Left lung (tissue), 10 donors: Measurements from ENCODE around the gene DYNC1H1. TPM values are rescaled to one million over a fixed set of nuclear protein-coding genes. Genes with fewer than 3 reads are reported as not detected.

Experiments used
- ATAC-seq: fragments of 200-7000 bp; cut with Tn5 transposase; one replicate; pipeline ENCODE4 v1.9.1; 2020; ENCODE audit warnings: moderate library complexity
- DNase-seq, 4 donors: peaks; one replicate each; pipeline ENCODE4 v3.0.0-alpha.2; 2013 to 2020
- H3K27ac ChIP-seq, 2 donors: fragments of 200-600 bp; sonication (generic) in 1 of 2; one replicate each; pipeline versions ENCODE4 v1.5.0 to v1.8.0; 2020 to 2021
- H3K27me3 ChIP-seq, 2 donors: fragments of 200-600 bp; sonication (generic) in 1 of 2; one replicate each; pipeline versions ENCODE4 v1.5.0 to v1.8.0; 2020 to 2021
- H3K36me3 ChIP-seq, 2 donors: fragments of 200-600 bp; sonication (generic) in 1 of 2; one replicate each; pipeline versions ENCODE4 v1.5.0 to v1.8.0; 2020 to 2021
- H3K4me1 ChIP-seq, 2 donors: fragments of 200-600 bp; one replicate each; pipeline ENCODE4 v1.8.0; 2021
- H3K4me3 ChIP-seq, 2 donors: fragments of 200-600 bp; sonication (generic) in 1 of 2; one replicate each; pipeline versions ENCODE4 v1.5.0 to v1.8.0; 2020 to 2021; ENCODE audit warnings: mild to moderate bottlenecking in 1 of 2
- H3K9me3 ChIP-seq, 2 donors: fragments of 200-600 bp; sonication (generic) in 1 of 2; one replicate each; pipeline versions ENCODE4 v1.5.0 to v1.8.0; 2020 to 2021
- intact Hi-C, 2 donors: fragments of 100-400 bp; cut with DNase I; formaldehyde crosslinking; loops; one replicate each; pipeline versions ENCODE4 v1.11.2 to v1.14.2; 2022
- polyA plus RNA-seq, 6 donors: library from polyadenylated mRNA; unstranded; fragments of 120-200 nt; gene quantifications; one replicate each; pipeline ENCODE4 v1.2.1, GENCODE V29; 2013; ENCODE audit not compliant: insufficient read length in 6 of 6
- total RNA-seq, 2 donors: library from RNA; stranded (reverse); fragmentation: NEBNext Ultra II Directional; extraction: Animal tissue kit (Norgen Biotek cat#: 25700); gene quantifications; one replicate each; pipeline ENCODE4 v1.2.1, GENCODE V29; 2021
- TF ChIP-seq, protein P1 (sequence below), 2 donors: fragments of 200-600 bp; sonication (generic) in 1 of 2; IDR thresholded peaks; one replicate each; pipeline versions ENCODE4 v1.5.0 to v1.8.0; 2021; ENCODE audit warnings: antibody characterized with exemption in 2 of 2
- donor health status: DM: no; HTN: yes; CAD: no.
- donor health status: DM: no; HTN: no; CAD: no.

The DYNC1H1 gene
- total and polyA plus RNA-seq, 8 donors = 305 to 514 (median 345) TPM

- ATAC-seq = no peak
- H3K27ac ChIP-seq = peak overlapping the region; percentile 99
- TF ChIP-seq, protein P1, sequence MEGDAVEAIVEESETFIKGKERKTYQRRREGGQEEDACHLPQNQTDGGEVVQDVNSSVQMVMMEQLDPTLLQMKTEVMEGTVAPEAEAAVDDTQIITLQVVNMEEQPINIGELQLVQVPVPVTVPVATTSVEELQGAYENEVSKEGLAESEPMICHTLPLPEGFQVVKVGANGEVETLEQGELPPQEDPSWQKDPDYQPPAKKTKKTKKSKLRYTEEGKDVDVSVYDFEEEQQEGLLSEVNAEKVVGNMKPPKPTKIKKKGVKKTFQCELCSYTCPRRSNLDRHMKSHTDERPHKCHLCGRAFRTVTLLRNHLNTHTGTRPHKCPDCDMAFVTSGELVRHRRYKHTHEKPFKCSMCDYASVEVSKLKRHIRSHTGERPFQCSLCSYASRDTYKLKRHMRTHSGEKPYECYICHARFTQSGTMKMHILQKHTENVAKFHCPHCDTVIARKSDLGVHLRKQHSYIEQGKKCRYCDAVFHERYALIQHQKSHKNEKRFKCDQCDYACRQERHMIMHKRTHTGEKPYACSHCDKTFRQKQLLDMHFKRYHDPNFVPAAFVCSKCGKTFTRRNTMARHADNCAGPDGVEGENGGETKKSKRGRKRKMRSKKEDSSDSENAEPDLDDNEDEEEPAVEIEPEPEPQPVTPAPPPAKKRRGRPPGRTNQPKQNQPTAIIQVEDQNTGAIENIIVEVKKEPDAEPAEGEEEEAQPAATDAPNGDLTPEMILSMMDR (IDR thresholded peaks at IDR 0.05) = no peak
- peaks cover 0 to 55% of the 10 kb centered on the region in 2 donors for H3K36me3 ChIP-seq
- H3K4me1 ChIP-seq = peaks cover 22 to 69% of the 10 kb centered on the region in 2 donors
- no peaks in the 10 kb centered on the region for H3K9me3 ChIP-seq
- intact Hi-C loops = no loop called here
- DNase-seq = no peak
- peak overlapping the region; percentile 54 to 71 for H3K4me3 ChIP-seq
- H3K27me3 ChIP-seq = no peaks in the 10 kb centered on the region
These were observed 121.1 kb downstream of the DYNC1H1 start for GRCh38 chr14:102085488-102085887.

DNA sequence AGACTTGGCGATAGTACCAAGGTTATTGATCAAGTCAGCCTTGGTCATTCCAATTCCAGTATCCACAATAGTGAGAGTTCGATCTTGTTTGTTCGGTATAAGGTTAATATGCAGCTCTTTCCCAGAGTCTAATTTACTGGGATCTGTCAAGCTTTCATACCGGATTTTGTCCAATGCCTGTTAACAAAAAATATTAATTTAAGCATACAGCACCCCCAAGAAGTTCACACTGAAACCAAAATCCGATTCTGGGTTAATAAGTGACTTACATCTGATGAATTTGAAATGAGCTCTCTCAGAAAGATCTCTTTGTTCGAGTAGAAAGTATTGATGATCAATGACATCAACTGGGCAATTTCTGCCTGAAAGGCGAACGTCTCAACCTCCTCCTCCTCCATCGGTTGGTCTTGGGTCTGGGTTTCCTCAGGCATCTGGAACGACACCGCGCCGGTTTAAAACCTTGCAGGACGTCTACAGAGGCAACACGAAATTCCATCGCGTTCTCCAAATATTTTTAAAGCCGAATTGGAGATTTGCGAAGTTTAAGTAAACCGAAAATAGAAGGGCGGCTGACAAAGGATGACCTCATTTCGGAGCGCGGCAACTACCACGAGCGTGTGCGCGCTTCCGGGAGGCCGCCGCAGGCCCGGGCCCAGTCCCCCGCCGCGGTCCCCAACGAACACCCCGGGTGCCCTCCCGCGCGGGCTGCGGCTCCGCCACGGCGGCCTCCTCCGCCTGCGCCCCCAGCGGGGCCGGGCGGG, 121.8 kb downstream of the DYNC1H1 start:
- Histone ChIP-seq H3K4me3 (peak overlapping the region; percentile 54 to 71), H3K27me3 (no peaks in the 10 kb centered on the region), H3K36me3 (peaks cover 0 to 49% of the 10 kb centered on the region in 2 donors), H3K9me3 (no peaks in the 10 kb centered on the region), H3K4me1 (peaks cover 22 to 69% of the 10 kb centered on the region in 2 donors), H3K27ac (peak overlapping the region; percentile 99)
- TF ChIP-seq, protein P1 (IDR thresholded peaks at IDR 0.05) = no peak
- ATAC-seq (peak; percentile 33), DNase-seq (peak in 3 of 4 donors; percentile 36 to 65 (median 51))
- intact Hi-C loops = no loop called here

DNA sequence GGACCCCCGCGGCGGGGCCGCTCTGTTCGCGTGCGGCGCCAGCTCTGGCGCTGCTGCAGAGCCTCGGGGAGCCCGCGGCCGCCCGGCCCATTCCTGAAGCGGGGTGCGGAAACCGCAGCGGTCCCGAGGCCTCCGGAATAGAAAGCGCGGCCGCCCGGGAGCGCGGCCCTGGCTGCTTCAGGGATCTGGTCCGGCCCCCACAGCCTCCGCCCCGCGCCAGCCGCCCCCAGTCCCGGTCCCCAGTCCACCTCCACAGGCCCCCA, 122.3 kb downstream of the DYNC1H1 start:
- Histone ChIP-seq H3K4me1 (peaks cover 22 to 66% of the 10 kb centered on the region in 2 donors), H3K27me3 (no peaks in the 10 kb centered on the region), H3K9me3 (no peaks in the 10 kb centered on the region), H3K27ac (peak overlapping the region; percentile 99), H3K4me3 (peak overlapping the region; percentile 54 to 71), H3K36me3 (peaks cover 0 to 44% of the 10 kb centered on the region in 2 donors)
- DNase-seq (no peak), ATAC-seq (no peak)
- intact Hi-C loops = no loop called here
- TF ChIP-seq, protein P1 (IDR thresholded peaks at IDR 0.05) = no peak

- Histone ChIP-seq H3K4me1 (peaks cover 22 to 60% of the 10 kb centered on the region in 2 donors), H3K9me3 (no peaks in the 10 kb centered on the region), H3K36me3 (peaks cover 0 to 38% of the 10 kb centered on the region in 2 donors), H3K4me3 (peak within 1 kb of the TSS; percentile 61 to 71), H3K27me3 (no peaks in the 10 kb centered on the region), H3K27ac (peak within 1 kb of the TSS; percentile 99 to 100)
- intact Hi-C loops = no loop called here
- ATAC-seq (peak; percentile 80), DNase-seq (peak; percentile 94 to 99 (median 94))
- TF ChIP-seq, protein P1 (IDR thresholded peaks at IDR 0.05) = peak in 1 of 2 donors; percentile 9
These were observed 122.8 kb downstream of the DYNC1H1 start, which contains the start of gene HSP90AA1 for GRCh38 chr14:102086972-102087761. HSP90AA1 (minus strand) TSS chr14:102087044; CDS start chr14:102086378, 666 bp downstream.

DNA sequence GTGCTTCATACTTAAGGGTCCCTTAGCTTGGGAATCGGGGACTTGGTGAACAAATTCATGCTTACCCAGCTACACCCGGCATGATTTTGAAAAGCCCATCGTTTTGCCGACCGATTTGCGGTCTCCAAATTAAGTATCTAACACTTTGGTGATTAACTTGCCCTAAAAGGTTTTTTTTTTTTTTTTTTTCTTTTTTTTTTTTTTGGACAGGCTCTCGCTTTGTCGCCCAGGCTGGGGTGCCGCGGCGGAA, 123.3 kb downstream of the DYNC1H1 start:
- H3K4me3 ChIP-seq = peak overlapping the region; percentile 61 to 71
- H3K4me1 ChIP-seq = peaks cover 22 to 55% of the 10 kb centered on the region in 2 donors
- H3K9me3 ChIP-seq = no peaks in the 10 kb centered on the region
- no peaks in the 10 kb centered on the region for H3K27me3 ChIP-seq
- peaks cover 0 to 33% of the 10 kb centered on the region in 2 donors for H3K36me3 ChIP-seq
- H3K27ac ChIP-seq = peak overlapping the region; percentile 99 to 100
- DNase-seq = no peak
- intact Hi-C loops = no loop called here
- TF ChIP-seq, protein P1 (IDR thresholded peaks at IDR 0.05) = no peak
- no peak for ATAC-seq
